Parathyroid adenoma (tissue), 2 donors: ENCODE results near the gene LAD1.

Source experiments
- H2AFZ ChIP-seq: fragments of 300-600 bp; sonication (generic); one replicate; pipeline ENCODE4 v1.7.0; 2017; ENCODE audit warnings: antibody characterized with exemption, mild to moderate bottlenecking
- H3K27ac ChIP-seq: fragments of 300-600 bp; sonication (generic); one replicate; pipeline ENCODE4 v1.7.0; 2017
- H3K27me3 ChIP-seq: fragments of 300-600 bp; sonication (generic); one replicate; pipeline ENCODE4 v1.7.0; 2017; ENCODE audit warnings: low read length; ENCODE audit not compliant: control insufficient read depth, insufficient read depth
- H3K36me3 ChIP-seq: fragments of 300-600 bp; sonication (generic); one replicate; pipeline ENCODE4 v1.7.0; 2017; ENCODE audit warnings: low read length; ENCODE audit not compliant: control insufficient read depth, insufficient read depth
- H3K4me1 ChIP-seq: fragments of 300-600 bp; sonication (generic); one replicate; pipeline ENCODE4 v1.7.0; 2017; ENCODE audit warnings: control low read depth
- H3K4me2 ChIP-seq: fragments of 300-600 bp; sonication (generic); one replicate; pipeline ENCODE4 v1.7.0; 2017; ENCODE audit warnings: low read length
- H3K4me3 ChIP-seq: fragments of 300-600 bp; sonication (generic); one replicate; pipeline ENCODE4 v1.7.0; 2017; ENCODE audit warnings: low read depth, low read length
- H3K79me2 ChIP-seq: fragments of 300-600 bp; sonication (generic); one replicate; pipeline ENCODE4 v1.7.0; 2017; ENCODE audit warnings: control low read depth
- H3K9ac ChIP-seq: fragments of 300-600 bp; sonication (generic); one replicate; pipeline ENCODE4 v1.7.0; 2017; ENCODE audit warnings: mild to moderate bottlenecking
- H3K9me3 ChIP-seq: fragments of 300-600 bp; sonication (generic); one replicate; pipeline ENCODE4 v1.7.0; 2017; ENCODE audit warnings: low read length; ENCODE audit not compliant: control insufficient read depth
- TF ChIP-seq, protein P1 (sequence below): fragments of 300-600 bp; sonication (generic); IDR thresholded peaks from one replicate; pipeline ENCODE4 v1.7.0; 2017; ENCODE audit warnings: antibody characterized with exemption, mild to moderate bottlenecking
- donor health status: primary hyperparathyroidism.

LAD1 gene

DNA sequence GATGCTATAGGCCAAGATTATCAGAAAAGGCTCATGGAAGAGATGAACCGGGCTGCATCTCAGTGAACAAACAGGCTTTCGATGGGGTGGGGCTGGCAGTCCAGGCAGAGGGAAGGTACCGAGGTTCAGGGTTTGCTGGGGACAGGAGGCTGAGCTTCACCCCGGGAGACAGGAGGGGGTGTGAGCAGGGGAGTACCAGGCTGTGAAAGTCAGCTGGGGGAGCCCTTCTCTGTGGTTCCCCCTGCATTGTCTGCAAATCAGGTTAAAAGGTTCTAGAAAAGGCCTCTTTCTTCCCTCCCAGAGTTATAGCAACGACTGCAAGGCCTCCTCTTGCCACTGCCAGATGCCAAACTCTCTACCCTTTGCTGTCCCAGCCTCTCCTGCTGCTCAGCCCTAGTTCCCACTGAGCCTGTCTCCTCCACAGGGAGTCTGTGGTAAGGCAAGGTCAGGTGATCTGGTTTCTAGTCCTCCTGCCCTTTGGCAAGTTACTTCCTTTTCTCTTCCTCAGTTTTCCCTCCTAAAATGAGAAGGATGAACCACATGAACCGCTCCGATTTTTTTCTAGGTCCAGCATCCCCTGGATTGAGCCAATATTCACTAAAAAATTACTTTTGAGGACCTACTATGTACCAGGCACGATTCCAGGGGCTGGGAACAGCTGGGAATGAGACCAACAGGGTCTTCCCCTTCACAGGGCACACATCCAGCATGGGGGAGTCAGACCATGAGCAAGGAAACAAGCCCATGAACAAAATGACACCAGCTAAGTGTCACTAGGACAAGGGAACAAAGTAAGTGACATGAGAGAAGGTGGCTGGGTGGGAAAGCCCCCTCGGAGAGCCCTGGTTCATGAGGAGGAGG, 7.2 kb downstream of the LAD1 start:
- no peak overlapping the region for H2AFZ ChIP-seq
- H3K4me3 ChIP-seq: no peak overlapping the region
- TF ChIP-seq, protein P1, sequence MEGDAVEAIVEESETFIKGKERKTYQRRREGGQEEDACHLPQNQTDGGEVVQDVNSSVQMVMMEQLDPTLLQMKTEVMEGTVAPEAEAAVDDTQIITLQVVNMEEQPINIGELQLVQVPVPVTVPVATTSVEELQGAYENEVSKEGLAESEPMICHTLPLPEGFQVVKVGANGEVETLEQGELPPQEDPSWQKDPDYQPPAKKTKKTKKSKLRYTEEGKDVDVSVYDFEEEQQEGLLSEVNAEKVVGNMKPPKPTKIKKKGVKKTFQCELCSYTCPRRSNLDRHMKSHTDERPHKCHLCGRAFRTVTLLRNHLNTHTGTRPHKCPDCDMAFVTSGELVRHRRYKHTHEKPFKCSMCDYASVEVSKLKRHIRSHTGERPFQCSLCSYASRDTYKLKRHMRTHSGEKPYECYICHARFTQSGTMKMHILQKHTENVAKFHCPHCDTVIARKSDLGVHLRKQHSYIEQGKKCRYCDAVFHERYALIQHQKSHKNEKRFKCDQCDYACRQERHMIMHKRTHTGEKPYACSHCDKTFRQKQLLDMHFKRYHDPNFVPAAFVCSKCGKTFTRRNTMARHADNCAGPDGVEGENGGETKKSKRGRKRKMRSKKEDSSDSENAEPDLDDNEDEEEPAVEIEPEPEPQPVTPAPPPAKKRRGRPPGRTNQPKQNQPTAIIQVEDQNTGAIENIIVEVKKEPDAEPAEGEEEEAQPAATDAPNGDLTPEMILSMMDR: no peak
- no peak overlapping the region for H3K4me2 ChIP-seq
- H3K36me3 ChIP-seq: no peaks in the 10 kb centered on the region
- H3K79me2 ChIP-seq: no peaks in the 10 kb centered on the region
- H3K9ac ChIP-seq: no peak overlapping the region
- H3K9me3 ChIP-seq: no peaks in the 10 kb centered on the region
- no peak overlapping the region for H3K27ac ChIP-seq
- H3K4me1 ChIP-seq: no peaks in the 10 kb centered on the region
- H3K27me3 ChIP-seq: no peaks in the 10 kb centered on the region

DNA sequence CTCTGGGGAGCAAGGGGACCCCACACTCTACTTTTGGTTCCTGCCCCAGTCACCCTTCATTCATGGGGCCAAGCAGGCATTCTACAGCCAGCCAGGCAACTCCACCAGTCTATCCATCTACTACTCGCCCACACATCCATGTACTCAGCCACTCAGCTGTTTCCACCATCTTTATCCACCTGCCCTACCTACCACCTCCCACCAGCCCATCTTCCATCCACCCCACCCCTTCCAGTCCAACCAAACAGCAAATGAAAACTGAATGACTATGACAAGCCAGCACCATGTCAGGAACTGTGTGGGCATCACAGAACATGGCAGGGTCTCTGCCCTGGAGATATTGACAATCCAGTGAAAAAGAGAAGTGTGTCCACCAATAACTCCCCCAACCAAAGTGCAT, 7.9 kb downstream of the LAD1 start:
- H3K27ac ChIP-seq: no peak overlapping the region
- H3K9ac ChIP-seq: no peak overlapping the region
- H3K4me3 ChIP-seq: no peak overlapping the region
- H3K27me3 ChIP-seq: no peaks in the 10 kb centered on the region
- TF ChIP-seq, protein P1: no peak
- no peak overlapping the region for H3K4me2 ChIP-seq
- H2AFZ ChIP-seq: no peak overlapping the region
- no peaks in the 10 kb centered on the region for H3K4me1 ChIP-seq
- no peaks in the 10 kb centered on the region for H3K36me3 ChIP-seq
- no peaks in the 10 kb centered on the region for H3K79me2 ChIP-seq
- no peaks in the 10 kb centered on the region for H3K9me3 ChIP-seq

DNA sequence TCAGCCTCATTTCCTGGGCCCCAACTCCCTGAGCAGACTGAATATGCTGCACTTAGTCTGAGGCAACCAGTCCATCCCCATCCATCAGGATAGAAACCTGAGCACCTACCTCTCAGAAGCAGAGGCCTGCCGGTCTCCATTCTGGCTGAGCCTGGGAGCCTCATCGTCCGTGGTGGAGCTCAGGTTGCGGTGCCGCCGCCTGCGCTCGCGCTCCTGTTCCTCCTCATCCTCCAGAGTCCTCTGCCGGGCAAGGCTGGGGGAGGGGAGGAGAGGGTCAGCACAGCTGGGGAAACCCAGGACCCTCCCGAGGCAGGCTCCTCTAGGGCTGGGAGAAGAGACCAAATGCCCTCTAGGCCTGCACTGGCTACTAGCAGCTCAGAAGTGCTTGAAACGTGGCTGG, 10.1 kb downstream of the LAD1 start:
- Histone ChIP-seq H3K79me2 (no peaks in the 10 kb centered on the region), H3K4me2 (no peak overlapping the region), H3K27ac (no peak overlapping the region), H3K4me1 (no peaks in the 10 kb centered on the region), H3K9ac (no peak overlapping the region), H3K4me3 (no peak overlapping the region), H3K27me3 (no peaks in the 10 kb centered on the region), H2AFZ (no peak overlapping the region), H3K36me3 (no peaks in the 10 kb centered on the region), H3K9me3 (no peaks in the 10 kb centered on the region)
- TF ChIP-seq, protein P1: no peak

DNA sequence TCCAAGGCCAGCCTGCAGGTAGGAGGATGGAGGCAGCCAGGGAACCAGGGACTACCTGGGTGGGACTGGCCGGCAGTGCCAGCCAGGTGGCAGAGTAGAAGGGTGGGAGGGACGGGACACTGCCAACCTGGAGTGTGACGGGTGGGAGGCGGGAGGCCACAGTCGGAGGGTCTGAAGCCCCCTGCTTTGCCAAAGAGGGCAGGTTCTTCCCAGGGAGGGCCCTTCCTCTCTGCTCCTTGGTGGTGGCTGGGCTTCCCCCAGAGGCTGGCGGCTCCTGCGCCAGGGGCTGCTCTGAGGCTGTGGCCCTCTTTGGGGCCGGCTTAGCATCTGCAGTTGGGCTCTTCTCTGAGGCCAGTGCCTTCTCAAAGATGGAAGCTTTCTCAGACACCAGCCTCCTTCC, 12.9 kb downstream of the LAD1 start:
- Histone ChIP-seq H3K79me2 (no peaks in the 10 kb centered on the region), H3K4me1 (no peaks in the 10 kb centered on the region), H3K9ac (no peak overlapping the region), H3K9me3 (no peaks in the 10 kb centered on the region), H2AFZ (no peak overlapping the region), H3K4me2 (no peak overlapping the region), H3K36me3 (no peaks in the 10 kb centered on the region), H3K4me3 (no peak overlapping the region), H3K27me3 (no peaks in the 10 kb centered on the region), H3K27ac (no peak overlapping the region)
- TF ChIP-seq, protein P1: no peak
